ENCODE results near the gene TRRAP.

TRRAP gene

DNA sequence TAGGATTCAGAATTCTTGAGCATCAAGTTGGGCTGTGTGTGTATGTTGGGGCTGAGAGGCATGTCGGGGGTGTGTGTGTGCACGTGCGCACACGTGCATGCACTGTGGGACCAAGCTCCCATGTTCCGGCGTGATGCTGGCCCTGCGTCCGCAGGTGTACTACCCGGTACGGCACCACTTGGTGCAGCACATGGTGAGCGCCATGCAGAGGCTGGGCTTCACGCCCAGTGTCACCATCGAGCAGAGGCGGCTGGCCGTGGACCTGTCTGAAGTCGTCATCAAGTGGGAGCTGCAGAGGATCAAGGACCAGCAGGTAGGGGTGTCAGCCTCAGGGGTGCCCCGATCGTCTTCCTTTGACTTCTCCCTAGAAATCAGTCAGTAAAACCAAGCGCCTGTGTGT, 77.7 kb downstream of the TRRAP start:
- Histone ChIP-seq H3K4me1 (no peaks in the 10 kb centered on the region), H3K4me3 (no peak overlapping the region), H3K27ac (no peak overlapping the region), H3K36me3 (peaks cover 76 to 100% (median 99%) of the 10 kb centered on the region in 3 donors), H3K9me3 (no peaks in the 10 kb centered on the region), H3K27me3 (no peaks in the 10 kb centered on the region)
- TF ChIP-seq, protein P1, sequence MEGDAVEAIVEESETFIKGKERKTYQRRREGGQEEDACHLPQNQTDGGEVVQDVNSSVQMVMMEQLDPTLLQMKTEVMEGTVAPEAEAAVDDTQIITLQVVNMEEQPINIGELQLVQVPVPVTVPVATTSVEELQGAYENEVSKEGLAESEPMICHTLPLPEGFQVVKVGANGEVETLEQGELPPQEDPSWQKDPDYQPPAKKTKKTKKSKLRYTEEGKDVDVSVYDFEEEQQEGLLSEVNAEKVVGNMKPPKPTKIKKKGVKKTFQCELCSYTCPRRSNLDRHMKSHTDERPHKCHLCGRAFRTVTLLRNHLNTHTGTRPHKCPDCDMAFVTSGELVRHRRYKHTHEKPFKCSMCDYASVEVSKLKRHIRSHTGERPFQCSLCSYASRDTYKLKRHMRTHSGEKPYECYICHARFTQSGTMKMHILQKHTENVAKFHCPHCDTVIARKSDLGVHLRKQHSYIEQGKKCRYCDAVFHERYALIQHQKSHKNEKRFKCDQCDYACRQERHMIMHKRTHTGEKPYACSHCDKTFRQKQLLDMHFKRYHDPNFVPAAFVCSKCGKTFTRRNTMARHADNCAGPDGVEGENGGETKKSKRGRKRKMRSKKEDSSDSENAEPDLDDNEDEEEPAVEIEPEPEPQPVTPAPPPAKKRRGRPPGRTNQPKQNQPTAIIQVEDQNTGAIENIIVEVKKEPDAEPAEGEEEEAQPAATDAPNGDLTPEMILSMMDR (IDR thresholded peaks at IDR 0.05): no peak
- intact Hi-C loops (cut with DNase I; ENCODE audit: low total_unique reads): no loop called here
- no peak for DNase-seq

DNA sequence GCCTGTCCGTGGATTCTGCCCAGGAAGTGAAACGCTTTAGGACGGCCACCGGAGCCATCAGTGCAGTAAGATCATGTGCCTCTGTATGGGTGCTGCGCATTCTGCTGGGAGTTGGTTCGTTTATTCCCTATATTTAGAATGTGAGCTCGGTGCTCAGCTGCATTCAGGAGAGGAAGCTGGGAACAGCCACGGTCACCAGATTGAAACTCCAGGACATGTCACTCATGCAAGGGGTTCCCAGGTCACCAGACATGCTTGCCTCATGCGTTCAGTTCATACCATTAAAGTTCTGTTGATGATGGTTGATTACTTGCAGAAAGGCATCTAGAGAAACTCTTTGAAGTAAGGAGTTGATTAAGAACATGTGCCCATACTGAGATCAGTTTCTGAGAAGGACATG, 78.1 kb downstream of the TRRAP start:
- DNase-seq: no peak
- TF ChIP-seq, protein P1 (IDR thresholded peaks at IDR 0.05): no peak
- Histone ChIP-seq H3K36me3 (peaks cover 76 to 100% (median 99%) of the 10 kb centered on the region in 3 donors), H3K9me3 (no peaks in the 10 kb centered on the region), H3K27me3 (no peaks in the 10 kb centered on the region), H3K4me3 (no peak overlapping the region), H3K27ac (no peak overlapping the region), H3K4me1 (no peaks in the 10 kb centered on the region)
- intact Hi-C loops (cut with DNase I; ENCODE audit: low total_unique reads): no loop called here

GRCh38 chr7:98956937-98957336, 78.6 kb downstream of the TRRAP start:
- Histone ChIP-seq H3K27ac (no peak overlapping the region), H3K36me3 (peaks cover 77 to 100% (median 99%) of the 10 kb centered on the region in 3 donors), H3K4me3 (no peak overlapping the region), H3K9me3 (no peaks in the 10 kb centered on the region), H3K27me3 (no peaks in the 10 kb centered on the region), H3K4me1 (no peaks in the 10 kb centered on the region)
- intact Hi-C loops (cut with DNase I; ENCODE audit: low total_unique reads): no loop called here
- TF ChIP-seq, protein P1 (IDR thresholded peaks at IDR 0.05): no peak
- DNase-seq: no peak

GRCh38 chr7:98957766-98958165, 79.4 kb downstream of the TRRAP start:
- intact Hi-C loops (cut with DNase I; ENCODE audit: low total_unique reads): no loop called here
- TF ChIP-seq, protein P1 (IDR thresholded peaks at IDR 0.05): no peak
- Histone ChIP-seq H3K4me1 (no peaks in the 10 kb centered on the region), H3K27ac (no peak overlapping the region), H3K4me3 (no peak overlapping the region), H3K9me3 (no peaks in the 10 kb centered on the region), H3K27me3 (no peaks in the 10 kb centered on the region), H3K36me3 (peaks cover 85 to 100% (median 100%) of the 10 kb centered on the region in 3 donors)
- DNase-seq: no peak

GRCh38 chr7:98958968-98959367, 80.6 kb downstream of the TRRAP start:
- H3K4me3 ChIP-seq: no peak overlapping the region
- H3K36me3 ChIP-seq: peaks cover 85 to 100% (median 100%) of the 10 kb centered on the region in 3 donors
- TF ChIP-seq, protein P1 (IDR thresholded peaks at IDR 0.05): no peak
- intact Hi-C loops (cut with DNase I; ENCODE audit: low total_unique reads): no loop called here
- DNase-seq: no peak
- H3K27me3 ChIP-seq: no peaks in the 10 kb centered on the region
- H3K27ac ChIP-seq: no peak overlapping the region
- no peaks in the 10 kb centered on the region for H3K4me1 ChIP-seq
- H3K9me3 ChIP-seq: no peaks in the 10 kb centered on the region

GRCh38 chr7:98963305-98963704, 85.0 kb downstream of the TRRAP start:
- Histone ChIP-seq H3K4me1 (no peaks in the 10 kb centered on the region), H3K36me3 (peaks cover 89 to 100% (median 99%) of the 10 kb centered on the region in 3 donors), H3K9me3 (no peaks in the 10 kb centered on the region), H3K27ac (no peak overlapping the region), H3K27me3 (no peaks in the 10 kb centered on the region), H3K4me3 (no peak overlapping the region)
- intact Hi-C loops (cut with DNase I; ENCODE audit: low total_unique reads): no loop called here
- TF ChIP-seq, protein P1 (IDR thresholded peaks at IDR 0.05): no peak
- no peak for DNase-seq
